DMS53 treated with DMSO at 0.1 percent for 48 hours (cell line): Measurements from ENCODE around the gene PIM3.

ENCODE experiments used
- DNase-seq: peaks from one replicate; lab custom pipeline; 2025; ENCODE audit not compliant: unreplicated experiment; lab: John Stamatoyannopoulos, UW

Gene PIM3

GRCh38 chr22:49999946-50000586 is 39.5 kb downstream of the PIM3 start:
- no peak for DNase-seq

- DNase-seq, result no peak
Measured at GRCh38 chr22:50000587-50001387, 40.2 kb downstream of the PIM3 start.

- no peak for DNase-seq
Measured at GRCh38 chr22:50001388-50002231, 41.0 kb downstream of the PIM3 start.

GRCh38 chr22:50002791-50003190 is 42.2 kb downstream of the PIM3 start:
- DNase-seq, result no peak

GRCh38 chr22:50004918-50005317 is 44.3 kb downstream of the PIM3 start:
- no peak for DNase-seq

- DNase-seq, result no peak
Measured at GRCh38 chr22:50007057-50007511, 46.5 kb downstream of the PIM3 start.

GRCh38 chr22:50008151-50009040 is 47.8 kb downstream of the PIM3 start:
- no peak for DNase-seq

- no peak for DNase-seq
Measured at GRCh38 chr22:50009251-50009650, 48.7 kb downstream of the PIM3 start.

- DNase-seq, result no peak
Measured at GRCh38 chr22:50009765-50010675, 49.4 kb downstream of the PIM3 start.

- no peak for DNase-seq
Measured at GRCh38 chr22:50010676-50011446, 50.3 kb downstream of the PIM3 start.

GRCh38 chr22:50011447-50012210 is 51.1 kb downstream of the PIM3 start:
- DNase-seq, result no peak

GRCh38 chr22:50012211-50013181 is 51.9 kb downstream of the PIM3 start, which contains the start of gene IL17REL:
IL17REL (minus strand) TSS chr22:50012765; CDS start chr22:50012646, 119 bp downstream.
- peak; percentile 5 for DNase-seq
